Tibial artery (tissue), 4 donors: Measurements from ENCODE around the gene ECM1.

Experiments used
- DNase-seq, 2 donors: peaks; one replicate each; pipeline ENCODE4 v3.0.0-alpha.2; 2019
- H3K27ac ChIP-seq, 2 donors: fragments of 200-600 bp; sonication (generic) in 1 of 2; 1 replicate in 1 of 2; 2 replicates in 1 of 2; pipeline ENCODE4 v1.5.1; 2018 to 2019; ENCODE audit warnings: mild to moderate bottlenecking in 1 of 2
- H3K27me3 ChIP-seq, 2 donors: fragments of 200-600 bp; sonication (generic) in 1 of 2; one replicate each; pipeline versions ENCODE4 v1.5.1 to v1.6.0; 2016 to 2019
- H3K36me3 ChIP-seq, 3 donors: fragments of 200-600 bp; sonication (generic) in 2 of 3; one replicate each; pipeline ENCODE4 v1.5.1; 2016 to 2019; ENCODE audit warnings: mild to moderate bottlenecking in 2 of 3
- H3K4me1 ChIP-seq, 4 donors: fragments of 200-600 bp; sonication (generic) in 2 of 4; 1 replicate in 3 of 4; 2 replicates in 1 of 4; pipeline ENCODE4 v1.5.1; 2016 to 2019
- H3K4me3 ChIP-seq, 2 donors: fragments of 200-600 bp; sonication (generic) in 1 of 2; 1 replicate in 1 of 2; 2 replicates in 1 of 2; pipeline ENCODE4 v1.5.1; 2018 to 2019; ENCODE audit warnings: mild to moderate bottlenecking in 2 of 2
- H3K9me3 ChIP-seq, 3 donors: fragments of 200-600 bp; sonication (generic) in 1 of 3; one replicate each; pipeline ENCODE4 v1.5.1; 2016 to 2019
- CTCF ChIP-seq, 2 experiments: fragments of 200-600 bp in 1 of 2; fragments of 450-650 bp in 1 of 2; IDR thresholded peaks; one replicate each; pipeline ENCODE4 v1.5.1; 2017 to 2019; ENCODE audit warnings: antibody characterized with exemption in 2 of 2, mild to moderate bottlenecking in 1 of 2, moderate library complexity in 1 of 2
- intact Hi-C: fragments of 100-400 bp; cut with DNase I; formaldehyde crosslinking; loops from one replicate; pipeline ENCODE4 v1.15.0; 2023; ENCODE audit warnings: low total_unique reads

ECM1 gene

GRCh38 chr1:150562446-150563339 is 54.8 kb downstream of the ECM1 start:
- Histone ChIP-seq H3K27me3 (no peaks in the 10 kb centered on the region), H3K27ac (peak overlapping the region; percentile 99), H3K9me3 (no peaks in the 10 kb centered on the region), H3K36me3 (peaks cover 0 to 4% (median 4%) of the 10 kb centered on the region in 3 donors), H3K4me3 (peak overlapping the region; percentile 51 to 53), H3K4me1 (peaks cover 12 to 89% (median 84%) of the 10 kb centered on the region in 4 donors)
- intact Hi-C loops: loop anchor here (10.0 kb wide), 1 partner anchor 412 kb away; the partner anchor contains the start of gene CERS2
- peak in 1 of 2 donors; percentile 44 for DNase-seq
- no peak for TF ChIP-seq CTCF (IDR thresholded peaks at IDR 0.05)
